Trophoblast cell (in vitro differentiated cells and primary cell): ENCODE measurements around the gene ZIC2.

ENCODE experiments used
- DNase-seq, 2 donors: peaks; one replicate each; pipeline ENCODE4 v3.0.0-alpha.2; 2016
- H2AFZ ChIP-seq: 2 replicates; pipeline ENCODE4 v1.6.1; 2013; ENCODE audit warnings: low read length, moderate library complexity, mild to moderate bottlenecking; ENCODE audit not compliant: insufficient read depth, poor library complexity
- H2AK5ac ChIP-seq: 2 replicates; pipeline ENCODE4 v1.6.1; 2013; ENCODE audit warnings: mild to moderate bottlenecking, low read length
- H2BK120ac ChIP-seq: 2 replicates; pipeline ENCODE4 v1.6.1; 2013; ENCODE audit warnings: low read length, mild to moderate bottlenecking, moderate library complexity; ENCODE audit not compliant: insufficient read depth, poor library complexity
- H2BK12ac ChIP-seq: 2 replicates; pipeline ENCODE4 v1.6.1; 2013; ENCODE audit warnings: mild to moderate bottlenecking, low read length, moderate library complexity
- H2BK5ac ChIP-seq: 2 replicates; pipeline ENCODE4 v1.6.1; 2013; ENCODE audit warnings: low read length, low read depth, moderate library complexity, mild to moderate bottlenecking; ENCODE audit not compliant: poor library complexity
- H3K14ac ChIP-seq: 2 replicates; pipeline ENCODE4 v1.6.1; 2013; ENCODE audit warnings: mild to moderate bottlenecking, low read length
- H3K18ac ChIP-seq: 2 replicates; pipeline ENCODE4 v1.6.1; 2013; ENCODE audit warnings: mild to moderate bottlenecking, low read length
- H3K23ac ChIP-seq: 2 replicates; pipeline ENCODE4 v1.6.1; 2013; ENCODE audit warnings: low read length
- H3K27ac ChIP-seq: 2 replicates; pipeline ENCODE4 v1.5.1; 2013; ENCODE audit warnings: low read depth, mild to moderate bottlenecking, inconsistent platforms, low read length, moderate library complexity
- H3K27me3 ChIP-seq: 2 replicates; pipeline ENCODE4 v1.6.1; 2013; ENCODE audit warnings: inconsistent platforms, mild to moderate bottlenecking, low read length, moderate library complexity; ENCODE audit not compliant: insufficient read depth
- H3K36me3 ChIP-seq, 2 experiments: 1 replicate in 1 of 2; 2 replicates in 1 of 2; pipeline ENCODE4 v1.6.1; 2013; ENCODE audit warnings: low read length in 2 of 2, mild to moderate bottlenecking in 2 of 2, moderate library complexity in 1 of 2; ENCODE audit not compliant: insufficient read depth in 2 of 2, control insufficient read depth in 1 of 2
- H3K4ac ChIP-seq: 2 replicates; pipeline ENCODE4 v1.6.1; 2013; ENCODE audit warnings: low read depth, mild to moderate bottlenecking, low read length, moderate library complexity
- H3K4me1 ChIP-seq, 2 experiments: 1 replicate in 1 of 2; 2 replicates in 1 of 2; pipeline ENCODE4 v1.6.1; 2013; ENCODE audit warnings: low read length in 2 of 2, mild to moderate bottlenecking in 2 of 2, moderate library complexity in 1 of 2; ENCODE audit not compliant: insufficient read depth in 2 of 2, control insufficient read depth in 1 of 2
- H3K4me2 ChIP-seq: 2 replicates; pipeline ENCODE4 v1.6.1; 2013; ENCODE audit warnings: inconsistent platforms, mild to moderate bottlenecking, low read length, moderate library complexity
- H3K4me3 ChIP-seq: 2 replicates; pipeline ENCODE4 v1.5.1; 2013; ENCODE audit warnings: mild to moderate bottlenecking, low read depth, low read length, inconsistent platforms
- H3K79me1 ChIP-seq: one replicate; pipeline ENCODE4 v1.6.1; 2013; ENCODE audit warnings: low read length
- H3K79me2 ChIP-seq: 2 replicates; pipeline ENCODE4 v1.6.1; 2013; ENCODE audit warnings: low read length, mild to moderate bottlenecking; ENCODE audit not compliant: control insufficient read depth, insufficient read depth, poor library complexity
- H3K9ac ChIP-seq: 2 replicates; pipeline ENCODE4 v1.6.1; 2013; ENCODE audit warnings: mild to moderate bottlenecking, low read length
- H3K9me3 ChIP-seq: 2 replicates; pipeline ENCODE4 v1.6.1; 2013; ENCODE audit warnings: low read depth, mild to moderate bottlenecking, control low read depth, inconsistent platforms, low read length; ENCODE audit not compliant: insufficient read depth
- H4K12ac ChIP-seq: 2 replicates; pipeline ENCODE4 v1.6.1; 2013; ENCODE audit warnings: low read depth, mild to moderate bottlenecking, low read length, moderate library complexity
- H4K8ac ChIP-seq: 2 replicates; pipeline ENCODE4 v1.6.1; 2013; ENCODE audit warnings: low read depth, mild to moderate bottlenecking, low read length, moderate library complexity
- H4K91ac ChIP-seq: one replicate; pipeline ENCODE4 v1.6.1; 2013; ENCODE audit warnings: low read depth, mild to moderate bottlenecking, low read length, moderate library complexity
- WGBS: extraction: QIAGEN DNeasy Blood & Tissue Kit; methylation state at CpG from one replicate; pipeline ENCODE4 v1.1.7; 2013; ENCODE audit warnings: missing lambda C conversion rate; ENCODE audit not compliant: insufficient read length, insufficient coverage; ENCODE audit errors: extremely low coverage; 5-methylcytosine and 5-hydroxymethylcytosine counted together

The ZIC2 gene

GRCh38 chr13:99991828-99992775 lies 10.5 kb downstream of the ZIC2 start:
- H4K8ac ChIP-seq, result no peak overlapping the region
- H3K27ac ChIP-seq, result no peak overlapping the region
- H3K79me1 ChIP-seq, result no peaks in the 10 kb centered on the region
- WGBS, result no CpG with 5 or more reads among the region's 36 CpGs
- peaks cover under 1 to 4% of the 10 kb centered on the region in 2 experiments for H3K4me1 ChIP-seq
- no peak overlapping the region for H2AFZ ChIP-seq
- H2AK5ac ChIP-seq, result no peak overlapping the region
- H3K23ac ChIP-seq, result no peak overlapping the region
- H3K18ac ChIP-seq, result no peak overlapping the region
- no peak for DNase-seq
- no peak overlapping the region for H3K14ac ChIP-seq
- H3K27me3 ChIP-seq, result peaks cover 71% of the 10 kb centered on the region
- no peaks in the 10 kb centered on the region for H3K36me3 ChIP-seq
- H3K9ac ChIP-seq, result no peak overlapping the region
- no peak overlapping the region for H4K91ac ChIP-seq
- no peak overlapping the region for H3K4me2 ChIP-seq
- H2BK120ac ChIP-seq, result no peak overlapping the region
- H4K12ac ChIP-seq, result no peak overlapping the region
- H3K4ac ChIP-seq, result no peak overlapping the region
- H3K4me3 ChIP-seq, result no peak overlapping the region
- H3K9me3 ChIP-seq, result peaks cover 7% of the 10 kb centered on the region
- no peak overlapping the region for H2BK5ac ChIP-seq
- no peak overlapping the region for H2BK12ac ChIP-seq
- no peaks in the 10 kb centered on the region for H3K79me2 ChIP-seq

- H3K4me2 ChIP-seq, result no peak overlapping the region
- no peak overlapping the region for H3K18ac ChIP-seq
- H3K9me3 ChIP-seq, result peaks cover 7% of the 10 kb centered on the region
- no CpG with 5 or more reads among the region's 3 CpGs for WGBS
- no peaks in the 10 kb centered on the region for H3K36me3 ChIP-seq
- no peak for DNase-seq
- no peak overlapping the region for H2AK5ac ChIP-seq
- no peak overlapping the region for H3K4ac ChIP-seq
- no peak overlapping the region for H3K9ac ChIP-seq
- H2BK12ac ChIP-seq, result no peak overlapping the region
- no peak overlapping the region for H3K27ac ChIP-seq
- no peak overlapping the region for H3K4me3 ChIP-seq
- H2AFZ ChIP-seq, result no peak overlapping the region
- no peaks in the 10 kb centered on the region for H3K79me2 ChIP-seq
- no peak overlapping the region for H2BK5ac ChIP-seq
- H4K8ac ChIP-seq, result no peak overlapping the region
- no peak overlapping the region for H2BK120ac ChIP-seq
- H3K14ac ChIP-seq, result no peak overlapping the region
- H3K79me1 ChIP-seq, result no peaks in the 10 kb centered on the region
- H4K91ac ChIP-seq, result no peak overlapping the region
- H3K23ac ChIP-seq, result no peak overlapping the region
- H4K12ac ChIP-seq, result no peak overlapping the region
- peaks cover 71% of the 10 kb centered on the region for H3K27me3 ChIP-seq
- peaks cover 8 to 10% of the 10 kb centered on the region in 2 experiments for H3K4me1 ChIP-seq
Measured at GRCh38 chr13:99992949-99993351, 11.4 kb downstream of the ZIC2 start.

- no peak overlapping the region for H4K12ac ChIP-seq
- no peaks in the 10 kb centered on the region for H3K79me2 ChIP-seq
- no peak overlapping the region for H2BK12ac ChIP-seq
- H3K4me1 ChIP-seq, result peaks cover 8 to 10% of the 10 kb centered on the region in 2 experiments
- H2AFZ ChIP-seq, result no peak overlapping the region
- no peak overlapping the region for H3K4ac ChIP-seq
- no peak overlapping the region for H4K91ac ChIP-seq
- H2BK5ac ChIP-seq, result no peak overlapping the region
- H3K4me2 ChIP-seq, result no peak overlapping the region
- H3K27ac ChIP-seq, result no peak overlapping the region
- no peak overlapping the region for H3K18ac ChIP-seq
- no peak for DNase-seq
- no peak overlapping the region for H3K14ac ChIP-seq
- H3K9ac ChIP-seq, result no peak overlapping the region
- no peak overlapping the region for H2AK5ac ChIP-seq
- H3K4me3 ChIP-seq, result no peak overlapping the region
- H3K36me3 ChIP-seq, result no peaks in the 10 kb centered on the region
- no peaks in the 10 kb centered on the region for H3K79me1 ChIP-seq
- H2BK120ac ChIP-seq, result no peak overlapping the region
- peaks cover 7% of the 10 kb centered on the region for H3K9me3 ChIP-seq
- peaks cover 62% of the 10 kb centered on the region for H3K27me3 ChIP-seq
- WGBS, result no CpG with 5 or more reads among the region's 9 CpGs
- H3K23ac ChIP-seq, result no peak overlapping the region
- no peak overlapping the region for H4K8ac ChIP-seq
Measured at GRCh38 chr13:99993660-99994637, 12.4 kb downstream of the ZIC2 start.

- no CpG with 5 or more reads among the region's 1 CpG for WGBS
- no peak overlapping the region for H3K4ac ChIP-seq
- no peak overlapping the region for H2AK5ac ChIP-seq
- H3K79me1 ChIP-seq, result no peaks in the 10 kb centered on the region
- no peak overlapping the region for H3K23ac ChIP-seq
- no peak overlapping the region for H3K14ac ChIP-seq
- H2BK120ac ChIP-seq, result no peak overlapping the region
- no peak overlapping the region for H3K9ac ChIP-seq
- H3K79me2 ChIP-seq, result no peaks in the 10 kb centered on the region
- H3K4me1 ChIP-seq, result peaks cover 8 to 10% of the 10 kb centered on the region in 2 experiments
- H4K91ac ChIP-seq, result no peak overlapping the region
- DNase-seq, result no peak
- H2AFZ ChIP-seq, result no peak overlapping the region
- no peak overlapping the region for H3K27ac ChIP-seq
- H3K27me3 ChIP-seq, result peaks cover 55% of the 10 kb centered on the region
- no peak overlapping the region for H3K4me2 ChIP-seq
- H3K9me3 ChIP-seq, result peaks cover 7% of the 10 kb centered on the region
- no peaks in the 10 kb centered on the region for H3K36me3 ChIP-seq
- H2BK5ac ChIP-seq, result no peak overlapping the region
- H4K12ac ChIP-seq, result no peak overlapping the region
- H3K4me3 ChIP-seq, result no peak overlapping the region
- no peak overlapping the region for H2BK12ac ChIP-seq
- no peak overlapping the region for H4K8ac ChIP-seq
- no peak overlapping the region for H3K18ac ChIP-seq
Measured at GRCh38 chr13:99994638-99995020, 13.0 kb downstream of the ZIC2 start.
